T-helper 2 cell treated with Interferon-gamma antibody and Interleukin-4, amounts not matched to agents 100 ng/mL and 5 ng/mL, for 36 hours (primary cell): ENCODE results near the gene SCN3A. TPM values are rescaled to one million over a fixed set of nuclear protein-coding genes. Genes with fewer than 3 reads are reported as not detected.

Experiments used
- intact Hi-C: fragments of 100-400 bp; cut with micrococcal nuclease; formaldehyde crosslinking; loops from one replicate; pipeline ENCODE4 v1.15.1; 2023
- total RNA-seq: library from RNA; stranded (reverse); gene quantifications from 2 replicates; pipeline ENCODE4 v1.2.3, GENCODE V29; 2022

SCN3A gene
- total RNA-seq, 1 donor from 2014 or later, result 0.05 TPM

- intact Hi-C loops, result no loop called here
Measured at GRCh38 chr2:165192729-165193128, 11.1 kb downstream of the SCN3A start.

GRCh38 chr2:165191096-165191728, 12.6 kb downstream of the SCN3A start:
- intact Hi-C loops, result no loop called here

- intact Hi-C loops, result no loop called here
Measured at GRCh38 chr2:165185633-165186032, 18.2 kb downstream of the SCN3A start.

GRCh38 chr2:165182029-165182428, 21.8 kb downstream of the SCN3A start:
- intact Hi-C loops, result no loop called here

- intact Hi-C loops, result no loop called here
Measured at GRCh38 chr2:165176780-165177179, 27.1 kb downstream of the SCN3A start.

DNA sequence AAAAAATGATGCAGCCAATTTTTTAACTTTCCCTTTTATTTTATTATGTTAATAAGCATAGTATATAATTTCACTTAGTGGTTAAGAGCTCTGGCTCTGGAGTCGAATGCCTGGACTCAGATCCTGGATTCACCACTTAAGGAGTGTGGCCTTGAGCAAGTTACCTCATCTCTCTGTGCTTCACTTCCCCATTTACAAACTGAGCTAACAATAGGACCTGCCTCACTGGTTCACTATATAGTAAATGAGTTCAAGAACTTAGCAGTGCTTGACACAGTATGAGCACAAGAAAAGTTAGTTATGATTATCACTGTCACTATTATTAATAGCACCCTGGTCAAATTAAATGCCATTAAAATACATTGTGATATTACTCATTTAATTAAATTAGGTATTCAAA, 30.6 kb downstream of the SCN3A start:
- intact Hi-C loops, result no loop called here

DNA sequence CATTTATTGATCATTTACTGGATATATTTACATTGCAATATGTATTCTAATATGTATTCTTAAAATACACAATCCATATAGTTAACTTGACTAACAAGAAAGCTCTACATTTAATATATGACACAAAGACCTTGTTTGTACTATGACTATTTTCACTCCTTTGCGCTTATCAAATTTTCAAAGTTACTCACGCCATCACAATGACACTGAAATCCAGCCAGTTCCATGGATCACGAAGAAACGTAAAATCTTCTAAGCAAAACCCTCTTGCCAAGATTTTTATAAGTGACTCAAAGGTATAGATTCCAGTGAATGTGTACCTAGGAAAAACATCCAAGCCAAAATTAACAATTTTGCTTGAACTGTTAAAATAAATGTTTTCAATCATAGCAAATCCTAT, 39.6 kb downstream of the SCN3A start:
- intact Hi-C loops, result no loop called here

- intact Hi-C loops, result no loop called here
Measured at GRCh38 chr2:165163761-165164160, 40.1 kb downstream of the SCN3A start.

- intact Hi-C loops, result no loop called here
Measured at GRCh38 chr2:165162466-165162865, 41.4 kb downstream of the SCN3A start.

GRCh38 chr2:165161510-165161909, 42.3 kb downstream of the SCN3A start:
- intact Hi-C loops, result no loop called here

GRCh38 chr2:165157160-165157559, 46.7 kb downstream of the SCN3A start:
- intact Hi-C loops, result no loop called here

- intact Hi-C loops, result no loop called here
Measured at GRCh38 chr2:165155152-165155551, 48.7 kb downstream of the SCN3A start.

DNA sequence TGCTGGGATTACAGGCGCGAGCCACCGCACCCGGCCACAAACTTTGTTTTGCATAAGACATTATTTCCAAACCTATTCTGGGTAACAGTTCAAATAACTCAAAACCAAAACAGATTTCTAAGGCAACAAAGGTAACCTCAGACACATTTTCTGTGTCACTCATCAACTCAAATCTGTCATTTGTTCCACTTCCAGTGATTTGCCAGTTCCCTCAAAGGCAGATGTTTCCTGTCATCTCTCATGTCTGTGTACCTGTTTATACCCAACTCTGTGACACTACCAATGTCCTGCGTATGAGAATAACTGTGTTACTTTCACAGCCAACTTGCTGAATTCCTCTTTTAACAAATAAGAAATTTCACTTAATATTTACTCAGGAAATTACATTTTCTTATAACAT, 54.4 kb downstream of the SCN3A start:
- intact Hi-C loops, result no loop called here

- intact Hi-C loops, result no loop called here
Measured at GRCh38 chr2:165147186-165148045, 56.4 kb downstream of the SCN3A start.

DNA sequence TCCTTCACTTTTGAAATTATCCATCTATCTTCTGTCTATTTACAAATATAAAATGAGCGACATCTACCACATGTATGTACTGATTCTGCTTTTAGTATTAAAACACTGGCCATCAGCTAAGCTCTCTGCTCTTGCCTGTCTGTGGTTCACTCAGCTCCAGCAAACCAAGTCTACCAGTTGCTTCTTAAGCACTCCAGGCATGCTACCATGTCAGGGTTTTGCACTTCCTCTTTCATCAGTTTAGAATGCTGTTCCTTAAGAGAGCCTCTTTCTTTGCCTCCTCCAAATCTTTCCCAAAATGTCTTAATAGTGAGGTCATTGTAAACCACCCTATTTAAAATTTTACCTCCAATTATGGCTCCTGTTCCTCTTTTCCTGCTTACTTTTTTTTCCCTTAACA, 59.5 kb downstream of the SCN3A start:
- intact Hi-C loops, result no loop called here

GRCh38 chr2:165141601-165142354, 62.1 kb downstream of the SCN3A start:
- intact Hi-C loops, result no loop called here

GRCh38 chr2:165126244-165126643, 77.6 kb downstream of the SCN3A start:
- intact Hi-C loops, result no loop called here

GRCh38 chr2:165122521-165122920, 81.3 kb downstream of the SCN3A start:
- intact Hi-C loops, result no loop called here

DNA sequence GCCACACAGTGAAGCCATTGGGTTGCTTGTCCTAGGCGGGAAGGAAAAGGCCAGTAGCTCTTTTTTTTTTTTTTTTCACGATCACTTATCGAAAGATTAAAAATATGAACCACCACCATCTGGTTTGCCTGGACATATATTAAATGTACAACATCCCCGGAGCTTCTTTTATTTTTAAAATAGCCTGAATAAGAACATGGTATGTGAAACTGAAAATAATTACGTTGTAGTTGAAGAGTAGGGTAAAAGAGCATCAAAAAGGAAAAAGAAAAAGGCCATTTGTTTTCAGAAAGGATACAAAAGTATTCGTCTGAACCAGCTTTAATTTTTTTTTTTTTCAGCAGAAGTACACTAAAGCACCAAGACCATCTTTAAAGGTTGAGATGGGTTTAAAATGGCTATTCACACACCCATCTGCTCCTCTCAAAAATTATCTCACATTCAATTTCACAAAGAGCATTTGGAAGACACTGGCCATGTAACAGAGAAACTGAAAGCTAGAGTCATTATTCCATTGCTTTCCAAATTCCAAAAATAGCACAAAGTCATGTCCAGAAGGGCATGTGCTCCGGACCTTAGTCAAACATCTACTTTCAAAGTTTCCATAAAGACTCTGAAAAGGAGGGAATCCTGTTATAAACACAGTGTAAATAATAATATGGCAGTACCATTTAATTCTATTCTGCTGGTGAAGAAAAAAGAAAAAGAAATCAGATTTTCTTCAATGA, 82.9 kb downstream of the SCN3A start:
- intact Hi-C loops, result no loop called here

- intact Hi-C loops, result no loop called here
Measured at GRCh38 chr2:165115258-165115657, 88.6 kb downstream of the SCN3A start.

DNA sequence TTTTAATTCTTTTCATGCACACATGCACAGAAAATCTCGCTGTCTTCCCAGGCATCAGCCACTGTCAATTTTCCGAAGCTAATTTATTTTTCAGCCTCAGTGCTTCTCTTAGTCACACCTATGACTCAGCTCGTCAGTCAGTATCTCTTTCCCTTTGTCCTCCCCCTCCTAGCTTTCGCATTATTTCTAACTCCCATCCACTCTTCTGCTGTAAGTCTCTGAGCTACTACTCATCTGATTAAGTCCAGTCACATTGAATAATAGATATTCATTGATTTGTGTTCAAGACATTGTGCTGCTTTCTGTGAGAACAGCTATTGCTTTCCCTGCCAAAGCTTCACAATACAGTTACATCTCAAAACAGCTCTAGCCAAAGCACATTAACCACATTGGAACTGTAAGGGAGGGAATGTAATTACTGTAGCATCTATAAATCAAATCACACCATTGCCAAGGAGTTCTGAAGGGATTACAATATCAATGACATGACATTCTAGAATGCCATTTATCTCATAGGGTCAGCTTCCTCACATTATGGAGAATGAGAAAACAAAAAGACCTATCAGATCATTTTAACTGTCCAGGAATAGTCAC, 89.4 kb downstream of the SCN3A start:
- intact Hi-C loops, result no loop called here
